ENCODE results near the gene TNK1.
A peak's percentile ranks its signal among the peaks of the same experiment; 100 is the strongest.

TNK1 gene

GRCh38 chr17:7435676-7436555, 55.0 kb downstream of the TNK1 start:
- Histone ChIP-seq H3K36me3 (ENCODE audit: control insufficient read depth, insufficient read depth, low read length) (no peaks in the 10 kb centered on the region; the same call in 1 of the 2 replicates), H3K4me3 (replicated peaks; ENCODE audit: low read depth, low read length) (peak overlapping the region; percentile 83), H3K27me3 (replicated peaks; ENCODE audit: control insufficient read depth, insufficient read depth, low read length) (no peaks in the 10 kb centered on the region)
- TF ChIP-seq, protein P1, sequence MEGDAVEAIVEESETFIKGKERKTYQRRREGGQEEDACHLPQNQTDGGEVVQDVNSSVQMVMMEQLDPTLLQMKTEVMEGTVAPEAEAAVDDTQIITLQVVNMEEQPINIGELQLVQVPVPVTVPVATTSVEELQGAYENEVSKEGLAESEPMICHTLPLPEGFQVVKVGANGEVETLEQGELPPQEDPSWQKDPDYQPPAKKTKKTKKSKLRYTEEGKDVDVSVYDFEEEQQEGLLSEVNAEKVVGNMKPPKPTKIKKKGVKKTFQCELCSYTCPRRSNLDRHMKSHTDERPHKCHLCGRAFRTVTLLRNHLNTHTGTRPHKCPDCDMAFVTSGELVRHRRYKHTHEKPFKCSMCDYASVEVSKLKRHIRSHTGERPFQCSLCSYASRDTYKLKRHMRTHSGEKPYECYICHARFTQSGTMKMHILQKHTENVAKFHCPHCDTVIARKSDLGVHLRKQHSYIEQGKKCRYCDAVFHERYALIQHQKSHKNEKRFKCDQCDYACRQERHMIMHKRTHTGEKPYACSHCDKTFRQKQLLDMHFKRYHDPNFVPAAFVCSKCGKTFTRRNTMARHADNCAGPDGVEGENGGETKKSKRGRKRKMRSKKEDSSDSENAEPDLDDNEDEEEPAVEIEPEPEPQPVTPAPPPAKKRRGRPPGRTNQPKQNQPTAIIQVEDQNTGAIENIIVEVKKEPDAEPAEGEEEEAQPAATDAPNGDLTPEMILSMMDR (IDR thresholded peaks at IDR 0.05; ENCODE audit: insufficient read depth, low read length, poor library complexity, severe bottlenecking) = peak; percentile 54
- DNase-seq (ENCODE audit: extremely low read depth, insufficient read length) = peak; percentile 83

DNA sequence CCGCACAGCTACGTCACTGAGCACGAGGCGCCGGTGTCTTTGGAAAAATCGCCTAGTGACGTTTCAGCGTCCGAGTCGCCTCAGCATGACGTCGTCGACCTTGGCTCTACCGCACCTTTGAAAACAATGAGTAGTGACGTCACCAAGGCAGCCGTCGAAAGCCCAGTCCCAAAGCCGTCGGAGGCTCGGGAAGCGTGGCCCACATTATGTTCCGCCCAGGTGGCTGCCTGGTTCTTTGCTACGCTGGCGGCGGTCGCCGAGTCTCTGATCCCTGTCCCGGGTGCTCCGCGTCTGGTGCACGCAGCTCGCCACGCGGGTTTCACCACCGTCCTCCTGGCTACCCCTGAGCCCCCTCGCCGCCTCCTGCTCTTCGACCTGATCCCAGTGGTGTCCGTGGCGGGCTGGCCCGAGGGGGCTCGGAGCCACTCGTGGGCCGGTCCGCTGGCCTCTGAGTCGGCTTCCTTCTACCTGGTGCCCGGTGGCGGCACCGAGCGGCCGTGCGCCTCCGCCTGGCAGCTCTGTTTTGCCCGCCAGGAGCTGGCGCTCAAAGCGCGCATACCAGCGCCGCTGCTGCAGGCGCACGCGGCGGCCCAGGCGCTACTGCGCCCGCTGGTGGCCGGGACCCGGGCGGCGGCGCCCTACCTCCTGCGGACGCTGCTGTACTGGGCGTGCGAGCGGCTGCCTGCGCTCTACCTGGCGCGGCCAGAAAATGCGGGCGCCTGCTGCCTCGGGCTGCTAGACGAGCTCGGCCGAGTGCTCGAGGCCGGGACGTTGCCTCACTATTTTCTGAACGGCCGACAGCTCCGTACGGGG, 55.9 kb downstream of the TNK1 start:
- H3K36me3 ChIP-seq (ENCODE audit: control insufficient read depth, insufficient read depth, low read length) = no peaks in the 10 kb centered on the region; the same call in 1 of the 2 replicates
- DNase-seq (ENCODE audit: extremely low read depth, insufficient read length) = peak; percentile 89
- TF ChIP-seq, protein P1 (IDR thresholded peaks at IDR 0.05; ENCODE audit: insufficient read depth, low read length, poor library complexity, severe bottlenecking) = peak; percentile 71
- no peaks in the 10 kb centered on the region for H3K27me3 ChIP-seq (replicated peaks; ENCODE audit: control insufficient read depth, insufficient read depth, low read length)
- peak overlapping the region; percentile 83 for H3K4me3 ChIP-seq (replicated peaks; ENCODE audit: low read depth, low read length)

DNA sequence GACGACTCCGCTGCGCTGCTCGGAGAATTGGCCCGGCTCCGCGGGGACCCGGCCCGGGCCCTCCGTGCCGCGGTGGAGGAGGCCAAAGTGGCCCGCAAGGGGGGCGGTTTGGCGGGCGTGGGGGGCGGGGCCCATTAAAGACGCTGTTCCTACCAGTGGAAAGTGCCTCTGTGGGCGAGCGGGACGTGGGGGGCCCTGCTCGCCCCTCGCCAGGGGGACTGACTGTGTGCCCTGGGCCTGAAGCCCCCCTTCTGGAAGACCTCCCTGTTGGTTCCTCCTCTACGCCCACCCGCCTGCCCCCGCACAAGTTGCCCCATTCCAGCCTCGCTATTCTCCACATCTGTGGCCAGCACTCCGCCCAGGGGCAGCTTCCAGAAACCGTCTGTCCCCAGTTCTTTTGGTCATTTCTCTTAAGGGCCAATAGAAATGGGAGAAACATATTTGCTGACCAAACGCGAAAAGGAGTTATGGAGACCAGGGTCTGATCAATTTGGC, 56.5 kb downstream of the TNK1 start:
- H3K36me3 ChIP-seq (ENCODE audit: control insufficient read depth, insufficient read depth, low read length) = no peaks in the 10 kb centered on the region; the same call in 1 of the 2 replicates
- no peaks in the 10 kb centered on the region for H3K27me3 ChIP-seq (replicated peaks; ENCODE audit: control insufficient read depth, insufficient read depth, low read length)
- no peak for DNase-seq (ENCODE audit: extremely low read depth, insufficient read length)
- TF ChIP-seq, protein P1 (IDR thresholded peaks at IDR 0.05; ENCODE audit: insufficient read depth, low read length, poor library complexity, severe bottlenecking) = no peak
- peak overlapping the region; percentile 37 for H3K4me3 ChIP-seq (replicated peaks; ENCODE audit: low read depth, low read length)

DNA sequence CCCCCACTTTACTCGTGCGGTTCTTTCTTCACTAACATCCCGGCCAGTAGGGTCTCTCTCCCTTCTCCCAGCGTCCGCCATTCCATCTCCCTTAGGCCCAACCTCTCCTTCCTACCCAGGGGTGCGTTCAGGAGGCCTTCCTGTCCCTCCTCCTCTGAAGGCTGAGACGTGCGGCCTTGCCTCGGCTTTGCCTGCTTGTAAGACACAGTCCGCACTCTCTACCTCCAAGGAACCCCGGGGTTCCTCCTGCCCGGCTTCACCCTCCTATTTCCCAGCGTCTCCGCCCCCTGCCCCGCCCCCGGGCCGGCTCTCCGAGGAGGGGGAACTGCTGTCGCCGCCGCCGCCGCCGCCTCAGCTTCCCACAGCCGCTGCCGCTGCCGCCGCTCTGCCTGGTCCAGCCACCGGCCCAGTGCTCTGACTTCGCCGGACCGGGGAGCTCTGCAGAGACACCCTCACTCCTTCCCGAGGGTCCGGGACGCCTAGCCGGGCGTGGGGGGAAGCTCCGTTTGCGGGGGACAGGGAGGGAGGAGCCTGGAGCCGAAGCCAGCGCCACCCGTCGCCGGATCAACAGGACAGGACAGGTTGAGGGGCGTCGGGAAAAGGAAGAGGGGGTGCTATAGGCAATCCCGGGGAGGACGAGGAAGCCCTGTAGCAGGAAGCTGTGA, 57.2 kb downstream of the TNK1 start:
- peak overlapping the region; percentile 29; the same call in 1 of the 2 replicates for H3K4me3 ChIP-seq (replicated peaks; ENCODE audit: low read depth, low read length)
- TF ChIP-seq, protein P1 (IDR thresholded peaks at IDR 0.05; ENCODE audit: insufficient read depth, low read length, poor library complexity, severe bottlenecking) = no peak
- DNase-seq (ENCODE audit: extremely low read depth, insufficient read length) = peak; percentile 42

DNA sequence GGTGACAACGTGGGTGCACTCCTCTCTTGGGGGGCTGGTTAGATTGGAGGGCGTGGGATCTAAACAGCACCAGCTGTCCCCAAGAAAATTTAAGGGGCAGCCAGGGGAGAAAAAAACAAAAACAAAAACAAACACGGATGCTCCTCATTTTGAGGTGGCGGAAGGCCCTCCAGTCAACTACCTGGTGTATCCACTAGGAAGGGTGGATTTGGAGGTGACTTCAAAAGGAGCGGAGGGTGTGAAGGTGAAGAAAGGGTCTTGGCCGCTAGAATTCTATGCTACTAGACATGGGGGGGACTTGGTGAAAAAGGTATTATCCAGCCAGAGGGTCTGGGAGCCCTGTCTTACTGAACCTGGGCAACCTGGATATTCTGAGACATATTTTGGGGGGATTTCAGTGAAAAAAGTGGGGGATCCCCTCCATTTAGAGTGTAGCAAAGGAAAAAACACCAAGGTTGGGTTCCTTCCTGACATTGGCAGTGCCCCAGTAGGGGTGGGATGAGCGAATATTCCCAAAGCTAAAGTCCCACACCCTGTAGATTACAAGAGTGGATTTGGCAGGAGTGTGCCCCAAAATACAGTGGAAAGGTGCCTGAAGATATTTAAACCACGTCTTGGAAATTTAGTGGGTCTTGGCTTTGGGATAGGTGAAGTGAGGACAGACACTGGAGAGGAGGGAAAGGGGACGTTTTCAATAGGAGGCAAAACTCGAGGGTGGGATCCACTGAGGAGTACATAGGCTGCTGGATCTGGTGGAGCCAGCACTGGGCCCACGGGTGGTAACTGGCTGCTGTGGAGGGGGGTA, 58.0 kb downstream of the TNK1 start:
- Histone ChIP-seq H3K27me3 (replicated peaks; ENCODE audit: control insufficient read depth, insufficient read depth, low read length) (no peaks in the 10 kb centered on the region), H3K36me3 (ENCODE audit: control insufficient read depth, insufficient read depth, low read length) (no peaks in the 10 kb centered on the region; the same call in 1 of the 2 replicates), H3K4me3 (replicated peaks; ENCODE audit: low read depth, low read length) (peak overlapping the region; percentile 68)
- TF ChIP-seq, protein P1 (IDR thresholded peaks at IDR 0.05; ENCODE audit: insufficient read depth, low read length, poor library complexity, severe bottlenecking) = no peak
- DNase-seq (ENCODE audit: extremely low read depth, insufficient read length) = no peak

More for the DNA sequence above, 57.2 kb downstream of the TNK1 start:
- H3K36me3 ChIP-seq (ENCODE audit: control insufficient read depth, insufficient read depth, low read length) = no peaks in the 10 kb centered on the region; the same call in 1 of the 2 replicates
- no peaks in the 10 kb centered on the region for H3K27me3 ChIP-seq (replicated peaks; ENCODE audit: control insufficient read depth, insufficient read depth, low read length)

Measured in GM06990 (cell line).